ENCODE measurements around the gene ACER3.

DNA sequence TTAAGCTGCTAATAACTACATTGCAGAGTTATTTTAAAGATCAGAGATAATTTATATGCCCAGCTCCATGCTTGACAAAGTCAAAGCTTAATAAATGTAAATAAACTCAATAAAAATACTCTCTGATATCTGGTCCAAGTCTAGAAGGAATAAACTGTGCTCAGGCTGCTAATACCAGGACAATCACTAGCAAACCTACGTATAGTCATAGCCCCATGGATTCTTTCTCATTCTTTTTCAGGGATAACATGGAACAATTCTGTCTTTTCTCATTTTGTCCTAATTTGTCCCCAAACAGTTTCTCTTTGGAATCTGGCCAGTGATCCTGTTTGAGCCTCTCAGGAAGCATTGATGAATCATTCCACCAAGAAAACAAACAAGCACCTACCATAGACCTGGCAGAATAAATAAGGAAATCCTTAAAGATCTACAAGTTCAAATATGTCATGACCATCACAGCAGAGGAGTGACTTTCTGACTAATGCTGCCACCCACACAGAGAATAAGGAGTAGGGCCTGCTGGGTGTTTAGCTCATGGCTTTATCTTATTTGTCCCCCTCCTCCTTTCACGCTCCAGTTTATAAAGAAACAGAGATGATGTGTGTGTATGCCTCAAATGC, 159.4 kb downstream of the ACER3 start:
- TF ChIP-seq, protein P1, sequence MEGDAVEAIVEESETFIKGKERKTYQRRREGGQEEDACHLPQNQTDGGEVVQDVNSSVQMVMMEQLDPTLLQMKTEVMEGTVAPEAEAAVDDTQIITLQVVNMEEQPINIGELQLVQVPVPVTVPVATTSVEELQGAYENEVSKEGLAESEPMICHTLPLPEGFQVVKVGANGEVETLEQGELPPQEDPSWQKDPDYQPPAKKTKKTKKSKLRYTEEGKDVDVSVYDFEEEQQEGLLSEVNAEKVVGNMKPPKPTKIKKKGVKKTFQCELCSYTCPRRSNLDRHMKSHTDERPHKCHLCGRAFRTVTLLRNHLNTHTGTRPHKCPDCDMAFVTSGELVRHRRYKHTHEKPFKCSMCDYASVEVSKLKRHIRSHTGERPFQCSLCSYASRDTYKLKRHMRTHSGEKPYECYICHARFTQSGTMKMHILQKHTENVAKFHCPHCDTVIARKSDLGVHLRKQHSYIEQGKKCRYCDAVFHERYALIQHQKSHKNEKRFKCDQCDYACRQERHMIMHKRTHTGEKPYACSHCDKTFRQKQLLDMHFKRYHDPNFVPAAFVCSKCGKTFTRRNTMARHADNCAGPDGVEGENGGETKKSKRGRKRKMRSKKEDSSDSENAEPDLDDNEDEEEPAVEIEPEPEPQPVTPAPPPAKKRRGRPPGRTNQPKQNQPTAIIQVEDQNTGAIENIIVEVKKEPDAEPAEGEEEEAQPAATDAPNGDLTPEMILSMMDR (IDR thresholded peaks at IDR 0.05; ENCODE audit: insufficient read depth, low read depth, low read length): no peak
- TF ChIP-seq EZH2 (IDR thresholded peaks at IDR 0.05; ENCODE audit: insufficient read depth, low read length): no peak

Data from astrocyte (in vitro differentiated cells and primary cell).